ENCODE measurements around the gene UBE3C.

The UBE3C gene

GRCh38 chr7:157282141-157282801 is 143.5 kb downstream of the UBE3C start:
- TF ChIP-seq POLR2AphosphoS5 (IDR thresholded peaks at IDR 0.05; ENCODE audit: low read depth, low read length) (no peak), SIN3A (IDR thresholded peaks at IDR 0.05; ENCODE audit: borderline replicate concordance, insufficient read depth, low read length) (no peak), REST (IDR thresholded peaks at IDR 0.05; ENCODE audit: insufficient read depth in 1 of 2, low read depth in 2 of 2, low read length in 2 of 2) (no peak), TAF1 (IDR thresholded peaks at IDR 0.05; ENCODE audit: borderline replicate concordance, insufficient read depth, low read length) (no peak), FOXP2 (optimal IDR thresholded peaks at IDR 0.05; ENCODE audit: borderline replicate concordance, extremely low read depth, extremely low read length, insufficient read depth) (no peak)

GRCh38 chr7:157284229-157285014 is 145.7 kb downstream of the UBE3C start:
- TF ChIP-seq FOXP2 (optimal IDR thresholded peaks at IDR 0.05; ENCODE audit: borderline replicate concordance, extremely low read depth, extremely low read length, insufficient read depth) (no peak), TAF1 (IDR thresholded peaks at IDR 0.05; ENCODE audit: borderline replicate concordance, insufficient read depth, low read length) (no peak), POLR2AphosphoS5 (IDR thresholded peaks at IDR 0.05; ENCODE audit: low read depth, low read length) (no peak), REST (IDR thresholded peaks at IDR 0.05; ENCODE audit: insufficient read depth in 1 of 2, low read depth in 2 of 2, low read length in 2 of 2) (no peak), SIN3A (IDR thresholded peaks at IDR 0.05; ENCODE audit: borderline replicate concordance, insufficient read depth, low read length) (no peak)

- TF ChIP-seq REST (IDR thresholded peaks at IDR 0.05; ENCODE audit: insufficient read depth in 1 of 2, low read depth in 2 of 2, low read length in 2 of 2) (no peak), FOXP2 (optimal IDR thresholded peaks at IDR 0.05; ENCODE audit: borderline replicate concordance, extremely low read depth, extremely low read length, insufficient read depth) (no peak), POLR2AphosphoS5 (IDR thresholded peaks at IDR 0.05; ENCODE audit: low read depth, low read length) (no peak), TAF1 (IDR thresholded peaks at IDR 0.05; ENCODE audit: borderline replicate concordance, insufficient read depth, low read length) (no peak), SIN3A (IDR thresholded peaks at IDR 0.05; ENCODE audit: borderline replicate concordance, insufficient read depth, low read length) (no peak)
Measured at GRCh38 chr7:157291404-157292080, 152.8 kb downstream of the UBE3C start.

GRCh38 chr7:157292258-157292657 is 153.5 kb downstream of the UBE3C start:
- TF ChIP-seq TAF1 (IDR thresholded peaks at IDR 0.05; ENCODE audit: borderline replicate concordance, insufficient read depth, low read length) (no peak), FOXP2 (optimal IDR thresholded peaks at IDR 0.05; ENCODE audit: borderline replicate concordance, extremely low read depth, extremely low read length, insufficient read depth) (no peak), SIN3A (IDR thresholded peaks at IDR 0.05; ENCODE audit: borderline replicate concordance, insufficient read depth, low read length) (no peak), REST (IDR thresholded peaks at IDR 0.05; ENCODE audit: insufficient read depth in 1 of 2, low read depth in 2 of 2, low read length in 2 of 2) (no peak)
